H1 (cell line): Measurements from ENCODE around the gene ANXA5. TPM values are rescaled to one million over a fixed set of nuclear protein-coding genes. Genes with fewer than 3 reads are reported as not detected.
"Not testable (repeated sequence)": the region's sequence is repeated elsewhere in the genome, so short reads cannot be mapped to it uniquely, and the experiment has no call there.

ENCODE experiments used
- CTCF ChIA-PET: fragments of 300-600 bp; sonication (Branson Sonifier 250); formaldehyde crosslinking; loops from one replicate; lab custom pipeline; 2021; ENCODE audit not compliant: partially characterized antibody; lab: Charles Lee
- POLR2A ChIA-PET: fragments of 300-600 bp; sonication (Branson Sonifier 250); formaldehyde crosslinking; loops from one replicate; lab custom pipeline; 2021; ENCODE audit warnings: inconsistent platforms; ENCODE audit not compliant: partially characterized antibody; lab: Charles Lee
- DNase-seq, 2 experiments: peaks; one replicate each; pipeline versions ENCODE4 v3.0.0 to v3.0.0-alpha.2; 2010 to 2022; ENCODE audit warnings: low spot score in 2 of 2, low read depth in 1 of 2, mixed read lengths in 1 of 2
- FAIRE-seq: peaks from 2 replicates; lab custom pipeline; 2011; peaks lifted over from hg19 to GRCh38; lab: Jason Lieb, UNC
- H2AFZ ChIP-seq: 2 replicates; pipeline ENCODE4 v1.8.1; 2012; ENCODE audit warnings: low read length, inconsistent platforms
- H2AK5ac ChIP-seq: 2 replicates; pipeline ENCODE4 v1.6.1; 2013; ENCODE audit warnings: low read depth, low read length
- H2BK120ac ChIP-seq: replicated peaks from 2 replicates; pipeline ENCODE3; 2013; ENCODE audit warnings: low read depth, low read length, inconsistent platforms
- H2BK12ac ChIP-seq: 2 replicates; pipeline ENCODE4 v1.6.1; 2013; ENCODE audit warnings: low read depth, low read length
- H2BK15ac ChIP-seq: 2 replicates; pipeline ENCODE4 v1.6.1; 2013; ENCODE audit warnings: low read length
- H2BK20ac ChIP-seq: 2 replicates; pipeline ENCODE4 v1.6.1; 2013; ENCODE audit warnings: low read length
- H2BK5ac ChIP-seq: 2 replicates; pipeline ENCODE4 v1.6.1; 2013; ENCODE audit warnings: low read depth, low read length
- H3K14ac ChIP-seq: 2 replicates; pipeline ENCODE4 v1.6.1; 2013; ENCODE audit warnings: inconsistent platforms; ENCODE audit not compliant: insufficient read length
- H3K18ac ChIP-seq: 2 replicates; pipeline ENCODE4 v1.6.1; 2013; ENCODE audit warnings: low read length; ENCODE audit errors: extremely low read depth
- H3K23ac ChIP-seq: 2 replicates; pipeline ENCODE4 v1.6.1; 2013; ENCODE audit warnings: inconsistent platforms; ENCODE audit not compliant: insufficient read length
- H3K23me2 ChIP-seq: 2 replicates; pipeline ENCODE4 v1.6.1; 2013; ENCODE audit warnings: low read depth, low read length
- H3K27ac ChIP-seq: 2 replicates; pipeline ENCODE4 v1.6.1; 2011; ENCODE audit warnings: low read depth, low read length, inconsistent platforms
- H3K27me3 ChIP-seq, 4 experiments: replicated peaks in 1 of 4; 1 replicate in 1 of 4; 2 replicates in 3 of 4; pipeline versions ENCODE4 v1.6.1 to v1.8.1; 2011 to 2013; ENCODE audit warnings: low read length in 3 of 4, mild to moderate bottlenecking in 3 of 4, inconsistent platforms in 2 of 4, mixed read lengths in 2 of 4, moderate library complexity in 1 of 4; ENCODE audit not compliant: control insufficient read depth in 3 of 4, insufficient read depth in 3 of 4; ENCODE audit errors: extremely low read depth in 1 of 4
- H3K36me3 ChIP-seq, 4 experiments: 2 replicates each; pipeline versions ENCODE4 v1.6.1 to v1.8.1; 2011 to 2013; ENCODE audit warnings: mild to moderate bottlenecking in 4 of 4, low read length in 3 of 4, moderate library complexity in 2 of 4, control low read depth in 1 of 4, inconsistent platforms in 1 of 4; ENCODE audit not compliant: insufficient read depth in 4 of 4, control insufficient read depth in 2 of 4
- H3K4ac ChIP-seq: replicated peaks from 2 replicates; pipeline ENCODE3; 2013; ENCODE audit warnings: low read length, low read depth, mixed read lengths, inconsistent platforms; ENCODE audit not compliant: insufficient read length
- H3K4me1 ChIP-seq, 4 experiments: replicated peaks in 1 of 4; 1 replicate in 1 of 4; 2 replicates in 3 of 4; pipeline versions ENCODE4 v1.6.1 to v1.8.1; 2011 to 2013; ENCODE audit warnings: low read length in 3 of 4, inconsistent platforms in 2 of 4, mixed read lengths in 1 of 4; ENCODE audit not compliant: insufficient read depth in 4 of 4, control insufficient read depth in 3 of 4
- H3K4me2 ChIP-seq, 2 experiments: 2 replicates each; pipeline versions ENCODE4 v1.6.1 to v1.8.1; 2011 to 2013; ENCODE audit warnings: low read depth in 2 of 2, low read length in 2 of 2, control low read depth in 1 of 2, inconsistent platforms in 1 of 2, mild to moderate bottlenecking in 1 of 2; ENCODE audit not compliant: insufficient read depth in 1 of 2
- H3K4me3 ChIP-seq, 4 experiments: fragments of 200-600, 300-600 bp in 1 of 4; sonication (generic), shearing (Covaris generic), sonication (Bioruptor Twin) in 1 of 4; 2 replicates each; pipeline versions ENCODE4 v1.5.1 to v1.8.1; 2011 to 2016; ENCODE audit warnings: low read length in 4 of 4, low read depth in 3 of 4, control low read depth in 2 of 4, inconsistent platforms in 2 of 4, mild to moderate bottlenecking in 2 of 4, mixed read lengths in 1 of 4, moderate library complexity in 1 of 4; ENCODE audit not compliant: insufficient read depth in 2 of 4; ENCODE audit errors: extremely low read depth in 1 of 4
- H3K56ac ChIP-seq: replicated peaks from 2 replicates; pipeline ENCODE3; 2013; ENCODE audit warnings: low read depth, mild to moderate bottlenecking, mixed read lengths, low read length, inconsistent platforms; ENCODE audit not compliant: insufficient read length
- H3K79me1 ChIP-seq: 2 replicates; pipeline ENCODE4 v1.6.1; 2013; ENCODE audit warnings: low read depth, low read length, control low read depth
- H3K79me2 ChIP-seq, 2 experiments: 2 replicates each; pipeline versions ENCODE4 v1.6.1 to v1.8.1; 2012 to 2013; ENCODE audit warnings: low read length in 2 of 2, mild to moderate bottlenecking in 2 of 2, inconsistent platforms in 1 of 2; ENCODE audit not compliant: insufficient read depth in 2 of 2, control insufficient read depth in 1 of 2
- H3K9ac ChIP-seq, 4 experiments: replicated peaks in 1 of 4; 1 replicate in 1 of 4; 2 replicates in 3 of 4; pipeline versions ENCODE4 v1.6.1 to v1.8.1; 2011 to 2013; ENCODE audit warnings: low read depth in 3 of 4, low read length in 3 of 4, control low read depth in 2 of 4, mild to moderate bottlenecking in 2 of 4, moderate library complexity in 2 of 4, inconsistent platforms in 1 of 4; ENCODE audit errors: extremely low read depth in 1 of 4
- H3K9me3 ChIP-seq, 2 experiments: 2 replicates each; pipeline versions ENCODE4 v1.6.1 to v1.8.1; 2012 to 2013; ENCODE audit warnings: mild to moderate bottlenecking in 2 of 2, moderate library complexity in 2 of 2, control low read depth in 1 of 2, inconsistent platforms in 1 of 2, low read depth in 1 of 2, low read length in 1 of 2, mixed read lengths in 1 of 2; ENCODE audit not compliant: insufficient read depth in 2 of 2
- H4K20me1 ChIP-seq, 2 experiments: replicated peaks in 1 of 2; 2 replicates each; pipeline versions ENCODE3 to v1.8.1; 2011 to 2013; ENCODE audit warnings: inconsistent platforms in 2 of 2, low read length in 2 of 2, mild to moderate bottlenecking in 1 of 2; ENCODE audit not compliant: insufficient read depth in 2 of 2, control insufficient read depth in 1 of 2
- H4K5ac ChIP-seq: 2 replicates; pipeline ENCODE4 v1.6.1; 2013; ENCODE audit warnings: low read length, low read depth, mixed read lengths, inconsistent platforms; ENCODE audit not compliant: insufficient read length
- H4K8ac ChIP-seq: 2 replicates; pipeline ENCODE4 v1.8.0; 2013; ENCODE audit warnings: mild to moderate bottlenecking, moderate library complexity, low read length, inconsistent platforms; ENCODE audit not compliant: insufficient read depth; ENCODE audit errors: extremely low read depth
- H4K91ac ChIP-seq: replicated peaks from 2 replicates; pipeline ENCODE3; 2013; ENCODE audit warnings: low read length, mixed read lengths, inconsistent platforms; ENCODE audit not compliant: insufficient read length
- WGBS, 2 experiments: shearing (Covaris generic) in 1 of 2; methylation state at CpG; one replicate each; pipeline versions ENCODE4 v1.1.6 to v1.1.7; 2013 to 2015; ENCODE audit warnings: low lambda C conversion rate in 2 of 2, mixed read lengths in 2 of 2, inconsistent platforms in 1 of 2, low coverage in 1 of 2, missing lambda C conversion rate in 1 of 2; ENCODE audit not compliant: insufficient replicate concordance in 2 of 2, insufficient coverage in 1 of 2, insufficient read length in 1 of 2; ENCODE audit errors: extremely low coverage in 1 of 2, missing lambda C conversion rate in 1 of 2; 5-methylcytosine and 5-hydroxymethylcytosine counted together
- polyA plus RNA-seq, 7 experiments: library from polyadenylated mRNA; depleted of rRNA in 3 of 7; stranded (reverse) in 5 of 7; unstranded in 2 of 7; fragments of >200 nt in 5 of 7; fragments of 200-250 nt in 2 of 7; gene quantifications; 1 replicate in 5 of 7; 2 replicates in 1 of 7; 4 replicates in 1 of 7; pipeline versions ENCODE4 v1.2.1 to v1.2.3, GENCODE V29; 2011 to 2013; ENCODE audit warnings: missing spikeins in 2 of 7, mixed read lengths in 2 of 7
- total RNA-seq: library from RNA; stranded (reverse); fragmentation: NEBNext Ultra II Directional; extraction: Animal tissue kit (Norgen Biotek cat#: 25700); gene quantifications from 2 replicates; pipeline ENCODE4 v1.2.1, GENCODE V29; 2021

ANXA5 gene
- total and polyA plus RNA-seq, 2 of the 8 experiments (the other 6 are each of a cell fraction or from before 2014, with no cell fraction given) = 213 to 221 TPM

GRCh38 chr4:121660175-121660933 is 36.4 kb downstream of the ANXA5 start:
- H3K36me3 ChIP-seq, H2BK12ac ChIP-seq, H3K27me3 ChIP-seq, FAIRE-seq, H3K4me2 ChIP-seq, H3K56ac ChIP-seq, H3K4me3 ChIP-seq, H4K20me1 ChIP-seq, H2AK5ac ChIP-seq, H4K91ac ChIP-seq, H3K23ac ChIP-seq, H3K79me2 ChIP-seq, H3K79me1 ChIP-seq, H4K5ac ChIP-seq, POLR2A ChIA-PET, H4K8ac ChIP-seq, H3K27ac ChIP-seq, H2BK15ac ChIP-seq, H3K9ac ChIP-seq, H3K9me3 ChIP-seq, H2BK20ac ChIP-seq, H2BK5ac ChIP-seq, H2BK120ac ChIP-seq, DNase-seq, H3K4me1 ChIP-seq, H2AFZ ChIP-seq, H3K4ac ChIP-seq, H3K23me2 ChIP-seq, H3K14ac ChIP-seq, H3K18ac ChIP-seq: not testable (repeated sequence)
- 84% methylated on average over 10 of the region's 10 CpGs; no CpG with 5 or more reads in 1 of the 2 experiments for WGBS, 2 experiments
- CTCF ChIA-PET = interaction anchor here (1.0 to 1.3 kb wide), 3 partner anchors 9 to 290 kb away, joined by 3 to 4 read pairs (median 3); no protein-coding TSS in a partner anchor
